ENCODE measurements around the gene TPCN1. TPM values are rescaled to one million over a fixed set of nuclear protein-coding genes. Genes with fewer than 3 reads are reported as not detected.

TPCN1 gene
- total and polyA plus RNA-seq, 2 donors (not counting 1 experiment from before 2014, with no cell fraction given) = 17.2 to 17.8 TPM

GRCh38 chr12:113284751-113285150, 63.5 kb downstream of the TPCN1 start:
- no peaks in the 10 kb centered on the region for H3K27me3 ChIP-seq (ENCODE audit: control insufficient read depth, insufficient read depth, low read length)
- H3K4me2 ChIP-seq (ENCODE audit: extremely low read depth, insufficient read depth, low read length) = no peak overlapping the region
- H3K9ac ChIP-seq (ENCODE audit: insufficient read depth, low read length) = no peak overlapping the region
- no peak overlapping the region for H3K27ac ChIP-seq (ENCODE audit: insufficient read depth, low read length)
- no peak overlapping the region for H3K4me3 ChIP-seq (replicated peaks in 1 of 4; ENCODE audit: control extremely low read depth in 1 of 4, insufficient read depth in 1 of 4, low read depth in 3 of 4, low read length in 4 of 4)
- H2AFZ ChIP-seq (ENCODE audit: low read length) = no peak overlapping the region
- DNase-seq (ENCODE audit: low read depth in 2 of 2) = no peak
- TF ChIP-seq CTCF (conservative IDR thresholded peaks at IDR 0.05 in 1 of 2, IDR thresholded peaks at IDR 0.05 in 1 of 2; ENCODE audit: low read depth in 1 of 2, low read length in 2 of 2) = no peak
- no peak for TF ChIP-seq EZH2 (IDR thresholded peaks at IDR 0.05; ENCODE audit: low read length, missing control alignments)
- no peaks in the 10 kb centered on the region for H4K20me1 ChIP-seq (ENCODE audit: control insufficient read depth, extremely low read depth, insufficient read depth, low read length)
- no peaks in the 10 kb centered on the region for H3K4me1 ChIP-seq (ENCODE audit: control insufficient read depth, extremely low read depth, insufficient read depth, low read length)
- no peaks in the 10 kb centered on the region for H3K9me3 ChIP-seq (ENCODE audit: control insufficient read depth, insufficient read depth, low read depth, low read length)
- no peaks in the 10 kb centered on the region for H3K36me3 ChIP-seq (ENCODE audit: control insufficient read depth, insufficient read depth, low read length)
- no peaks in the 10 kb centered on the region for H3K79me2 ChIP-seq (ENCODE audit: control insufficient read depth, insufficient read depth, low read length)

- H3K79me2 ChIP-seq (ENCODE audit: control insufficient read depth, insufficient read depth, low read length) = no peaks in the 10 kb centered on the region
- no peak overlapping the region for H3K4me3 ChIP-seq (replicated peaks in 1 of 4; ENCODE audit: control extremely low read depth in 1 of 4, insufficient read depth in 1 of 4, low read depth in 3 of 4, low read length in 4 of 4)
- no peaks in the 10 kb centered on the region for H4K20me1 ChIP-seq (ENCODE audit: control insufficient read depth, extremely low read depth, insufficient read depth, low read length)
- no peak for DNase-seq (ENCODE audit: low read depth in 2 of 2)
- no peaks in the 10 kb centered on the region for H3K4me1 ChIP-seq (ENCODE audit: control insufficient read depth, extremely low read depth, insufficient read depth, low read length)
- H3K4me2 ChIP-seq (ENCODE audit: extremely low read depth, insufficient read depth, low read length) = no peak overlapping the region
- H2AFZ ChIP-seq (ENCODE audit: low read length) = no peak overlapping the region
- H3K27me3 ChIP-seq (ENCODE audit: control insufficient read depth, insufficient read depth, low read length) = no peaks in the 10 kb centered on the region
- H3K36me3 ChIP-seq (ENCODE audit: control insufficient read depth, insufficient read depth, low read length) = no peaks in the 10 kb centered on the region
- H3K27ac ChIP-seq (ENCODE audit: insufficient read depth, low read length) = no peak overlapping the region
- TF ChIP-seq CTCF (conservative IDR thresholded peaks at IDR 0.05 in 1 of 2, IDR thresholded peaks at IDR 0.05 in 1 of 2; ENCODE audit: low read depth in 1 of 2, low read length in 2 of 2) (no peak), EZH2 (IDR thresholded peaks at IDR 0.05; ENCODE audit: low read length, missing control alignments) (no peak)
- no peak overlapping the region for H3K9ac ChIP-seq (ENCODE audit: insufficient read depth, low read length)
- no peaks in the 10 kb centered on the region for H3K9me3 ChIP-seq (ENCODE audit: control insufficient read depth, insufficient read depth, low read depth, low read length)
These were observed 64.7 kb downstream of the TPCN1 start for GRCh38 chr12:113285679-113286610.

GRCh38 chr12:113286712-113287111, 65.4 kb downstream of the TPCN1 start:
- no peaks in the 10 kb centered on the region for H3K79me2 ChIP-seq (ENCODE audit: control insufficient read depth, insufficient read depth, low read length)
- H2AFZ ChIP-seq (ENCODE audit: low read length) = no peak overlapping the region
- no peak overlapping the region for H3K4me2 ChIP-seq (ENCODE audit: extremely low read depth, insufficient read depth, low read length)
- no peak for DNase-seq (ENCODE audit: low read depth in 2 of 2)
- H3K9me3 ChIP-seq (ENCODE audit: control insufficient read depth, insufficient read depth, low read depth, low read length) = no peaks in the 10 kb centered on the region
- H3K36me3 ChIP-seq (ENCODE audit: control insufficient read depth, insufficient read depth, low read length) = no peaks in the 10 kb centered on the region
- H3K4me3 ChIP-seq (replicated peaks in 1 of 4; ENCODE audit: control extremely low read depth in 1 of 4, insufficient read depth in 1 of 4, low read depth in 3 of 4, low read length in 4 of 4) = no peak overlapping the region
- no peak overlapping the region for H3K9ac ChIP-seq (ENCODE audit: insufficient read depth, low read length)
- H3K4me1 ChIP-seq (ENCODE audit: control insufficient read depth, extremely low read depth, insufficient read depth, low read length) = no peaks in the 10 kb centered on the region
- H3K27me3 ChIP-seq (ENCODE audit: control insufficient read depth, insufficient read depth, low read length) = no peaks in the 10 kb centered on the region
- no peak overlapping the region for H3K27ac ChIP-seq (ENCODE audit: insufficient read depth, low read length)
- no peaks in the 10 kb centered on the region for H4K20me1 ChIP-seq (ENCODE audit: control insufficient read depth, extremely low read depth, insufficient read depth, low read length)
- TF ChIP-seq CTCF (conservative IDR thresholded peaks at IDR 0.05 in 1 of 2, IDR thresholded peaks at IDR 0.05 in 1 of 2; ENCODE audit: low read depth in 1 of 2, low read length in 2 of 2) = no peak
